Measurements from ENCODE around the gene CNEP1R1.

- TF ChIP-seq POLR2A (IDR thresholded peaks at IDR 0.05; ENCODE audit: low read length) (no peak), CTCF (IDR thresholded peaks at IDR 0.05) (no peak), RNF2 (IDR thresholded peaks at IDR 0.05; ENCODE audit: borderline replicate concordance, low read depth) (no peak), CHD2 (IDR thresholded peaks at IDR 0.05; ENCODE audit: low read length, partially characterized antibody) (no peak), REST (IDR thresholded peaks at IDR 0.05) (no peak)
These were observed 31.2 kb downstream of the CNEP1R1 start for GRCh38 chr16:50056226-50056625.
